HUDEP-2 (cell line): ENCODE results near the gene RITA1.

Source experiments
- DNase-seq, 76 experiments: peaks; one replicate each; lab custom pipeline; 2025; ENCODE audit not compliant: unreplicated experiment in 76 of 76; lab: John Stamatoyannopoulos, UW

RITA1 gene

GRCh38 chr12:113224955-113225354 lies 39.4 kb downstream of the RITA1 start:
- DNase-seq: no peak

GRCh38 chr12:113226696-113227568 lies 41.4 kb downstream of the RITA1 start:
- DNase-seq: no peak

- no peak for DNase-seq
Measured at GRCh38 chr12:113227686-113228391, 42.3 kb downstream of the RITA1 start.

GRCh38 chr12:113228394-113229028 lies 43.0 kb downstream of the RITA1 start:
- DNase-seq: no peak

GRCh38 chr12:113230315-113231234 lies 45.1 kb downstream of the RITA1 start:
- DNase-seq: peak in 9 of 76 experiments; percentile 7 to 57 (median 20)

GRCh38 chr12:113231235-113232088 lies 45.9 kb downstream of the RITA1 start:
- peak in 11 of 76 experiments; percentile 3 to 26 (median 12) for DNase-seq

GRCh38 chr12:113232089-113232839 lies 46.7 kb downstream of the RITA1 start:
- DNase-seq: no peak

- DNase-seq: peak in 45 of 76 experiments; percentile 9 to 69 (median 30)
Measured at GRCh38 chr12:113232840-113233585, 47.5 kb downstream of the RITA1 start.

- DNase-seq: no peak
Measured at GRCh38 chr12:113233967-113234366, 48.4 kb downstream of the RITA1 start.

GRCh38 chr12:113234483-113234882 lies 49.0 kb downstream of the RITA1 start:
- DNase-seq: no peak

GRCh38 chr12:113235976-113236375 lies 50.5 kb downstream of the RITA1 start:
- no peak for DNase-seq

GRCh38 chr12:113236539-113237399 lies 51.2 kb downstream of the RITA1 start:
- peak in 28 of 76 experiments; percentile 7 to 51 (median 24) for DNase-seq

- peak in 15 of 76 experiments; percentile 8 to 55 (median 26) for DNase-seq
Measured at GRCh38 chr12:113237748-113238147, 52.2 kb downstream of the RITA1 start.

GRCh38 chr12:113238309-113238708 lies 52.8 kb downstream of the RITA1 start:
- DNase-seq: peak in 22 of 76 experiments; percentile 8 to 39 (median 22)

- no peak for DNase-seq
Measured at GRCh38 chr12:113239288-113239771, 53.8 kb downstream of the RITA1 start.

- no peak for DNase-seq
Measured at GRCh38 chr12:113239811-113240331, 54.4 kb downstream of the RITA1 start.
